Measurements from ENCODE around the gene LCN1.
"Not testable (repeated sequence)": the region's sequence is repeated elsewhere in the genome, so short reads cannot be mapped to it uniquely, and the experiment has no call there.

LCN1 gene

GRCh38 chr9:135505406-135506187 lies 15.6 kb upstream of the LCN1 start:
- no peak for DNase-seq

DNA sequence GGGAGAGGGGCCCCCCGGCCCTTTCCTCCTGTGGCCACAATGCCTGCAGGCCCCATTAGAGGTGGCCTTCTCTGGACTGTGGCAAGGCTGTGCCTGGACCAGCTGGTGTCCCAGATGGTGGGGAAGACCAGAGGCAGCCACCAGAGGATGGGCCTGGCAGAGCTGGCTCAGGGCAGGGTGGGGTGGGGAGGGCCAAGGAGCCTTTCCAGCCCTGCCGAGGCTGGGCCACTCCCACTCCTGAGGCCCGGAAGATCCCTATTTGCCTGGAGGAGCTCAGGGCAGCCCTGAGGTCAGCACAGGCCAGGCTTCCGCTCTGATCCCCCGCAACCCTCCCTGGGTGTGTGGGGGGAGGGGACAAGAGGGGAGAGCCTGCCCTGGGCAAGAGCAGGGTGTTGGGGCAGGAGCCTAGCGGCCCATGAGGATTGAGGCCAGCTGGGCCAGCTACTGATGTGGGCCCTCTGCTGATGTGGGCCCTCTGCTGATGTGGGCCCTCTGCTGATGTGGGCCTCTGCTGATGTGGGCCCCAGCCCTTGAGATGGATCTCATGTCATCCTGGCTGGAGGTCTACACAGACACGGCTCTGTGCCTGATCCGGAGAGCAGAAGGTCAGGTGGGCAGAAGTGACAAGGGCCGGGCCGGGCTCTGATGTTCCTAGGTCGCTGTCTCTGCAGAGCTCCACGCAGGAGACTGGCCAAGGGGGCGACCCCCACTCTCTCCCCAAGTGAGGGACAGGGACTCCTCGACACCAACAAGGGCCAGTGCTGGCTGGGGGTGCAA lies 14.7 kb upstream of the LCN1 start:
- no peak for DNase-seq

GRCh38 chr9:135507104-135508035 lies 13.9 kb upstream of the LCN1 start:
- DNase-seq, result no peak

GRCh38 chr9:135508211-135508820 lies 12.9 kb upstream of the LCN1 start:
- DNase-seq, result no peak

GRCh38 chr9:135509458-135509857 lies 11.8 kb upstream of the LCN1 start:
- no peak for DNase-seq

DNA sequence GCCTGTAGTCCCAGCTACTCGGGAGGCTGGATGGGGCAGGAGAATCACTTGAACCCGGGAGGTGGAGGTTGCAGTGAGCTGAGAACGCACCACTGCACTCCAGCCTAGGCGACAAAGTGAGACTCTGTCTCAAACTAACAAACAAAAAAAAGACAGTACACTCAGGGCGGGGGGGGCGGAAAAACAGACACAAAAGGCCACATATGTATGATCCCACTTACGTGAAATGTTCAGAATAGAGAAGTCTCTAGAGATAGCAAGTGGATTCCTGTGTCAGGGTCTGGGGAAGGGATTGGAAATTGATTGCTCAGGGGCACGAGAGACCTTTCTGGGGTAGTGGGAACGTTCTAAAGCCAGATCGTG lies 9.0 kb upstream of the LCN1 start:
- DNase-seq, result no peak

DNA sequence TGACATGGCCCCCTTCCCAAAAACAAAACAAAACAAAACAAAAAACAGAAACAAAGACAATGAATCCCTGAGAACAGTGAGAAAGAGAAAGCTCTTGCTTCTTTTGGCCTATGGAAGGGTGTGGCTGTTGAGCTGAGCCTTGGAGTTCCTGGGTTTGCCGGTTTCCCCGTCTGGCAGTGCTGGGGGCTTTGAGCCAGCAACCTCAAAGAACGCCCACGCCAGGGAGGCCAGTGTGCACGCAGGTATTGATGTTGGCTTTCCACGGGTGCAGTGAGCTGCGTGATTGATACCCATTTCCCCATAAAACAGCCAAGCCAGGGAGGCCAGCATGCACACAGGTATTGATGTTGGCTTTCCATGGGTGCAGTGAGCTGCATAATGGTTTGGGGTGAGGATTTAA lies 8.3 kb upstream of the LCN1 start:
- DNase-seq, result no peak

DNA sequence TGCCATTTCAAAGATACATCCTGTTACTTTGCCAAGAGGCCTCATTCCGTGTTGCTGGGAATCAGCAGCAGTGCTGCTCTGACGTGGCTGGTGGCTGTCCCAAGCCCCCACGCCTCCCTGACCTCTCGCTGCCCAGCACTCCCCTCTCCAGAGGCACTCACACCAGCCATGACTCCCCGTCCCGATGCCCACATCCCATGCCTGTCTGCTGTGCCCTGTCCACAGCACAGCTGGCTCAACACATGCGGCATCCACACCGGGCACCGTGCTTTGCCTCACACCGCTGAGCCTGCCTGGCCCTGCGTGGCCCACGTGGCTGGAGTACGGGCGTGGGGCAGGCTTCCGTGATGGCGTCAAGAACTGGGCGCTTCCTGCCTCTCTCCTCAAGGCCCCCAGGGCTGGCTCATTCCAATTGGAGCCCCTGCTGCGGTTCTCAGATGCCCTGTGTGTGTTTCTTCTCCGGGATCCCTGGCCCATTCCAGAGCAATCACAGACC lies 7.8 kb upstream of the LCN1 start:
- no peak for DNase-seq

DNA sequence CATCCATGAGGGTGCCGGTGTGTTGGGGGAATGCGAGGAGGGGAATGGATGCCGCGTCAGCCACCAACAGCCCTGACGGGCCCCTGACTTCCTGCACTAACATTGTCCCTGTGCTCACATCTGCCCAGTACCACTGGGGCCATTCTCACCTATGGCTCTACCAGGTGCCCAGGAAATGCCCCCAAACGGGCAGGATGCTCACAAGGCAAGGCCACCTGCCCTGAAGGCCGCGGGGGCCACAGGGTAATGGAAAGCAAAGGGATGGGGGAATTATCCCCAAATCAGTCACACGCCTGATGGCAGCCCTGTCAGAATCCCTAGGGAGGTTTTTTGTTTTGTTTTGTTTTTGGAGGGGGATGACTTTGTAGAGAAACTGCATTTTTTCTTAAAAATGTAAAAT lies 7.3 kb upstream of the LCN1 start:
- not testable (repeated sequence) for DNase-seq

- DNase-seq, result no peak
These were observed 6.7 kb upstream of the LCN1 start for GRCh38 chr9:135514342-135515082.

- DNase-seq, result no peak
These were observed 5.9 kb upstream of the LCN1 start for GRCh38 chr9:135515083-135515951.

DNA sequence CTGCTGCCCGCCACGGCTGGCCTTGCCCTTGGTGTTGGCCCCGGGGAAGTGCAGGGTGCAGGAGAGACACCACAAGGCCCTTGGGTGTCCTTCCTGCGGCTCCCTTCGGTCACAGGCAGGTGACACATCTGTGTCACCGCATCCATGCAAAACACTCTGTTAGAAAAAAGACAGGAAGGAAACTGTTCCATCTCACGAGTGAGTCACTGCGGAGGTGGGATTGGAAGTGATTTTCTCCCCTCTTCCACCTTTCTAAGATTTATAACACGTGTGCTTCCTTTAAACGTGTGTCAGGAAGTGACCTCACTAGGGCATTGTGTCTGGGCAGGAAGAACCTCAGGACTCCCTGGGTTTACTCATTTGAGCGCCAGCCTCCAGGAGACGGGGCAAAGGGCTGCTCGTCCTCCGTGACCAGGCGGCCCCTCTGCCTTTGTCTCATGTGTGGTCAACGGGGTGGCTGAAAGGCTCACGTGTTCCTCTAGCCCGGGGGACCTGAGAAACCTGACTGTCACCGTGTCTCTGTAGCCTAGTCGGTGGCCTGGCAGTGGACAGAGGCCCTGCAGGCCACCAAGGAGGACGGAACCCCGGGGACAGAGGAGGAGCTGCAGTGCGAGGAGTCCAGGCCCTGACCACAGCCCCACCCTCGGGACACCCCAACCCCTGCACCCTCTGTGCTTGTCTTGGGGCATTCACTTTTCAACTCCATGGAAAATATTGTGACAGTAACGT lies 4.9 kb upstream of the LCN1 start:
- no peak for DNase-seq

DNA sequence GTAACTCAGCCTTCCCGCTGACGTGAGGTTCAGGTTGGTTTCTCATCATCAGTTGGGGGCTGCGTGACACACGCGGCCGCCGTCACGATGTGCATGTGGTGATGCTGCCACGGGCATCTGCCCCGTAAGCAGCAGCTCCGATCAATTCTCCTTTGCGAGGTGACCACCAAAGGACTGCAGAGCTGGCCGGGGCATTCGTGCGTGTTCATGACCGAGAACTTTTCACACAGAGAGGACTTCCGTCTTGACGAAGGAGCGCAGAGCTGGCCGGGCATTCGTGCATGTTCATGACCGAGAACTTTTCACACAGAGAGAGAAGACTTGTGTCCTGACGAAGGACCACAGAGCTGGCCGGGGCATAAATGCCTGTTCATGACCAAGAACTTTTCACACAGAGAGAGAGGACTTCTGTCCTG lies 3.8 kb upstream of the LCN1 start:
- no peak for DNase-seq

GRCh38 chr9:135519179-135519971 lies 1.9 kb upstream of the LCN1 start:
- no peak for DNase-seq

DNA sequence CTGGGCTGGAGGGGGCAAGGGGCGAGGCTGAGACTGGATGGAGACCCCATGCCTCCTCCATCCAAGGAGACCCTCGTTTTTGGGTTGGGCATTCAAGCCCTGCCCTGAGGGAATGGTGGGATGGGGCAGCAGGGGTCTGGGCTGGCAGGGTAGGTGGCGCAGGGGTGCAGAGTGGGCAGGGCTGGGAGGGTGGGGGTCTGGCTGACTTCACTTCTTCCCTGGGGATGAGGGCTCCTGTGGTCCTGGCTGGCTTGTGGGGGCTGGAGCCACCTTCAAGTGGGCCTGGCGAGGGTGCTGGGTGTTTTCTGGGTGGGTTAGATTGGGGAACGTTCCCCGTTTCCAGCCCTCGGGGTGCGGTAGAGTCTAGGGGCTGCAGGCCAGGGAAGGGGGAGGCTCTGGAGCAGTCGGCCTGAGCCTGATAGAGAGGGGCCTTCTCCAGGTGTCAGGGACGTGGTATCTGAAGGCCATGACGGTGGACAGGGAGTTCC lies 412 bp downstream of the LCN1 start:
- no peak for DNase-seq

- no peak for DNase-seq
These were observed 1.1 kb downstream of the LCN1 start for GRCh38 chr9:135522137-135522877.

- DNase-seq, result no peak
These were observed 1.7 kb downstream of the LCN1 start for GRCh38 chr9:135522931-135523330.

- no peak for DNase-seq
These were observed 2.4 kb downstream of the LCN1 start for GRCh38 chr9:135523521-135524129.

Data from C1 segment of cervical spinal cord (tissue), 14 donors.